ENCODE data around the gene DOCK2. TPM values are rescaled to one million over a fixed set of nuclear protein-coding genes. Genes with fewer than 3 reads are reported as not detected.

Gene DOCK2
- total RNA-seq, 1 experiment from 2014 or later = not detected

- intact Hi-C loops (cut with micrococcal nuclease; ENCODE audit: unreplicated experiment) = loop anchor here (5.0 kb wide), 1 partner anchor 369 kb away; no protein-coding TSS in a partner anchor
- BruUV-seq (replicated peaks) = no TSS peak
- CTCF ChIA-PET = interaction anchor here (2.1 kb wide), 1 partner anchor 145 kb away, joined by 8 read pairs; no protein-coding TSS in a partner anchor
- H3K27me3 Mint-ChIP-seq (ENCODE audit: unreplicated experiment) = peaks cover 79% of the 10 kb centered on the region
- H3K4me3 Mint-ChIP-seq (ENCODE audit: low read depth, unreplicated experiment) = no peak overlapping the region
- no peaks in the 10 kb centered on the region for H3K36me3 Mint-ChIP-seq (ENCODE audit: insufficient read depth, unreplicated experiment)
- no peak for DNase-seq
- no peak overlapping the region for H3K27ac Mint-ChIP-seq (ENCODE audit: unreplicated experiment)
- no peaks in the 10 kb centered on the region for H3K9me3 Mint-ChIP-seq (ENCODE audit: low read depth, unreplicated experiment)
- TF ChIP-seq, protein P1, sequence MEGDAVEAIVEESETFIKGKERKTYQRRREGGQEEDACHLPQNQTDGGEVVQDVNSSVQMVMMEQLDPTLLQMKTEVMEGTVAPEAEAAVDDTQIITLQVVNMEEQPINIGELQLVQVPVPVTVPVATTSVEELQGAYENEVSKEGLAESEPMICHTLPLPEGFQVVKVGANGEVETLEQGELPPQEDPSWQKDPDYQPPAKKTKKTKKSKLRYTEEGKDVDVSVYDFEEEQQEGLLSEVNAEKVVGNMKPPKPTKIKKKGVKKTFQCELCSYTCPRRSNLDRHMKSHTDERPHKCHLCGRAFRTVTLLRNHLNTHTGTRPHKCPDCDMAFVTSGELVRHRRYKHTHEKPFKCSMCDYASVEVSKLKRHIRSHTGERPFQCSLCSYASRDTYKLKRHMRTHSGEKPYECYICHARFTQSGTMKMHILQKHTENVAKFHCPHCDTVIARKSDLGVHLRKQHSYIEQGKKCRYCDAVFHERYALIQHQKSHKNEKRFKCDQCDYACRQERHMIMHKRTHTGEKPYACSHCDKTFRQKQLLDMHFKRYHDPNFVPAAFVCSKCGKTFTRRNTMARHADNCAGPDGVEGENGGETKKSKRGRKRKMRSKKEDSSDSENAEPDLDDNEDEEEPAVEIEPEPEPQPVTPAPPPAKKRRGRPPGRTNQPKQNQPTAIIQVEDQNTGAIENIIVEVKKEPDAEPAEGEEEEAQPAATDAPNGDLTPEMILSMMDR (IDR thresholded peaks at IDR 0.05; ENCODE audit: unreplicated experiment) = no peak
- no peaks in the 10 kb centered on the region for H3K4me1 Mint-ChIP-seq (ENCODE audit: low read depth, unreplicated experiment)
These were observed 434.7 kb downstream of the DOCK2 start for GRCh38 chr5:170071748-170072147.

GRCh38 chr5:170075696-170076095, 438.6 kb downstream of the DOCK2 start:
- H3K4me1 Mint-ChIP-seq (ENCODE audit: low read depth, unreplicated experiment) = no peaks in the 10 kb centered on the region
- no peak overlapping the region for H3K27ac Mint-ChIP-seq (ENCODE audit: unreplicated experiment)
- no peak overlapping the region for H3K4me3 Mint-ChIP-seq (ENCODE audit: low read depth, unreplicated experiment)
- no peaks in the 10 kb centered on the region for H3K36me3 Mint-ChIP-seq (ENCODE audit: insufficient read depth, unreplicated experiment)
- TF ChIP-seq, protein P1 (IDR thresholded peaks at IDR 0.05; ENCODE audit: unreplicated experiment) = no peak
- DNase-seq = no peak
- CTCF ChIA-PET = no interaction called here
- intact Hi-C loops (cut with micrococcal nuclease; ENCODE audit: unreplicated experiment) = no loop called here
- peaks cover 75% of the 10 kb centered on the region for H3K27me3 Mint-ChIP-seq (ENCODE audit: unreplicated experiment)
- BruUV-seq (replicated peaks) = no TSS peak
- no peaks in the 10 kb centered on the region for H3K9me3 Mint-ChIP-seq (ENCODE audit: low read depth, unreplicated experiment)

DNA sequence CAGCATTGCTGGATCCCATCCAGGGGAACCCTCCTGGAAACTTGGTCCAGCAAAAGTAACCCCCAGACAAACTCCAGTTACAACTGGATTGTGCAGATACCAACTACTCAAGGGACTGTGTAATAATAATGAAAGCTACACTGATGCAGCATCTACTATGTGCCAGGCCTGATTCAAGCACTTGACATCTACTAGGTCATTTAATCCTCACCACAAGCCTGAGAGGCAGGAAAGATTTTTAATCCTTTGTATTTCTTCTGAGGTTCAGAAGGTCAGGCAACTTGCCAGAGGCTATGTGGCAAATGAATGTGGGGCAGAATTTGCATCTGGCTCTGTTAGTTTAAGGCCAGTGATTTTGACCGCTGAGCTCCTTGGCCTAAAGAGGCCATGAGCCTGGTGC, 439.1 kb downstream of the DOCK2 start:
- DNase-seq = no peak
- intact Hi-C loops (cut with micrococcal nuclease; ENCODE audit: unreplicated experiment) = no loop called here
- H3K4me1 Mint-ChIP-seq (ENCODE audit: low read depth, unreplicated experiment) = no peaks in the 10 kb centered on the region
- CTCF ChIA-PET = no interaction called here
- H3K9me3 Mint-ChIP-seq (ENCODE audit: low read depth, unreplicated experiment) = no peaks in the 10 kb centered on the region
- H3K4me3 Mint-ChIP-seq (ENCODE audit: low read depth, unreplicated experiment) = no peak overlapping the region
- H3K36me3 Mint-ChIP-seq (ENCODE audit: insufficient read depth, unreplicated experiment) = no peaks in the 10 kb centered on the region
- no TSS peak for BruUV-seq (replicated peaks)
- H3K27ac Mint-ChIP-seq (ENCODE audit: unreplicated experiment) = no peak overlapping the region
- peaks cover 73% of the 10 kb centered on the region for H3K27me3 Mint-ChIP-seq (ENCODE audit: unreplicated experiment)
- TF ChIP-seq, protein P1 (IDR thresholded peaks at IDR 0.05; ENCODE audit: unreplicated experiment) = no peak

DNA sequence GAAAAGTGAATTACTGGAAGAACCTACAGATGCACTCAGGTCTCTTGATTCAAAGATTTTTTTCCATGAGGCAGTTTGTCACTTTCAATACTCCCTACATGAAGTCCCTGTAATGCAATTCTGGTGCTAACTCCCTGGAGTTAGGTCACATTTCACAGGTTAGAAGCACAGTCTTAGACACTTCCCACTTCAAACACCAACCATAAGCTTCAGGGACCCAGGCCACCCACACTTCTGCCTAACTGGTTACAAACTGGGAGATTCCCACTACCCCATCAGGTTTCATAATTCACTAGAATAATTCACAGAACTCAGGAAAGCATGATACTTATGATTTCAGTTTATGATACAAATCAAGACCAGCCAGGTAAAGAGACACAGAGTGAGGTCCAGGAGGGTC, 439.7 kb downstream of the DOCK2 start:
- H3K27me3 Mint-ChIP-seq (ENCODE audit: unreplicated experiment) = peaks cover 73% of the 10 kb centered on the region
- no peak overlapping the region for H3K4me3 Mint-ChIP-seq (ENCODE audit: low read depth, unreplicated experiment)
- no peaks in the 10 kb centered on the region for H3K4me1 Mint-ChIP-seq (ENCODE audit: low read depth, unreplicated experiment)
- TF ChIP-seq, protein P1 (IDR thresholded peaks at IDR 0.05; ENCODE audit: unreplicated experiment) = no peak
- no peak overlapping the region for H3K27ac Mint-ChIP-seq (ENCODE audit: unreplicated experiment)
- CTCF ChIA-PET = no interaction called here
- intact Hi-C loops (cut with micrococcal nuclease; ENCODE audit: unreplicated experiment) = no loop called here
- no peaks in the 10 kb centered on the region for H3K36me3 Mint-ChIP-seq (ENCODE audit: insufficient read depth, unreplicated experiment)
- BruUV-seq (replicated peaks) = no TSS peak
- no peaks in the 10 kb centered on the region for H3K9me3 Mint-ChIP-seq (ENCODE audit: low read depth, unreplicated experiment)
- DNase-seq = no peak

All from Calu3 (cell line).